AG04450 (cell line): ENCODE data around the gene SLC12A8. TPM values are rescaled to one million over a fixed set of nuclear protein-coding genes. Genes with fewer than 3 reads are reported as not detected.

Experiments
- CTCF ChIA-PET: fragments of 300-600, 350-600 bp; formaldehyde crosslinking; extraction: SDS; loops from one replicate; lab custom pipeline; 2022; ENCODE audit warnings: antibody characterized with exemption, inconsistent platforms; lab: Charles Lee
- POLR2A ChIA-PET: fragments of 350-600 bp; formaldehyde crosslinking; extraction: SDS; loops from one replicate; lab custom pipeline; 2021; ENCODE audit warnings: antibody characterized with exemption, inconsistent platforms; lab: Yijun Ruan, JAX
- DNase-seq: peaks from one replicate; pipeline ENCODE4 v3.0.0-alpha.2; 2011; ENCODE audit warnings: low read depth, low spot score
- H3K27ac ChIP-seq: one replicate; pipeline ENCODE4 v1.5.1; 2012; ENCODE audit warnings: low read depth, low read length, control low read depth
- H3K27me3 ChIP-seq: one replicate; pipeline ENCODE4 v1.6.0; 2012; ENCODE audit warnings: low read length; ENCODE audit not compliant: control insufficient read depth, insufficient read depth
- H3K4me3 ChIP-seq: 2 replicates; pipeline ENCODE4 v1.5.1; 2011; ENCODE audit warnings: mild to moderate bottlenecking, low read depth, low read length, control low read depth
- H3K9me3 ChIP-seq: 2 replicates; pipeline ENCODE4 v1.5.1; 2012; ENCODE audit warnings: low read length; ENCODE audit not compliant: control insufficient read depth, insufficient read depth
- CTCF ChIP-seq: IDR thresholded peaks from 2 replicates; pipeline ENCODE4 v1.5.1; 2011; ENCODE audit warnings: low read depth, low read length, control low read depth, inconsistent platforms
- polyA plus RNA-seq: library from polyadenylated mRNA; depleted of rRNA; stranded (reverse); fragments of >200 nt; gene quantifications from 2 replicates; pipeline ENCODE4 v1.2.3, GENCODE V29; 2011

SLC12A8 gene
- polyA plus RNA-seq, 1 experiment = 15.3 TPM

- DNase-seq = no peak
- ChIA-PET POLR2A (interaction anchor here (0.7 kb wide), 1 partner anchor 183 kb away, joined by 4 read pairs; no protein-coding TSS in a partner anchor), CTCF (no interaction called here)
- H3K9me3 ChIP-seq = no peaks in the 10 kb centered on the region
- TF ChIP-seq CTCF = no peak
- no peak overlapping the region for H3K27ac ChIP-seq
- H3K27me3 ChIP-seq = no peaks in the 10 kb centered on the region
- no peak overlapping the region for H3K4me3 ChIP-seq
Measured at GRCh38 chr3:125080077-125080476, 132.5 kb downstream of the SLC12A8 start.

- no peak for TF ChIP-seq CTCF
- no peak overlapping the region for H3K4me3 ChIP-seq
- ChIA-PET POLR2A (interaction anchor here (0.7 to 1.0 kb wide), 4 partner anchors 17 to 183 kb away, joined by 3 to 4 read pairs (median 4); no protein-coding TSS in a partner anchor), CTCF (no interaction called here)
- no peaks in the 10 kb centered on the region for H3K9me3 ChIP-seq
- no peak overlapping the region for H3K27ac ChIP-seq
- DNase-seq = no peak
- no peaks in the 10 kb centered on the region for H3K27me3 ChIP-seq
Measured at GRCh38 chr3:125079675-125080045, 132.9 kb downstream of the SLC12A8 start.

- ChIA-PET POLR2A (interaction anchor here (0.7 to 1.0 kb wide), 4 partner anchors 16 to 146 kb away, joined by 3 to 4 read pairs (median 3); no protein-coding TSS in a partner anchor), CTCF (no interaction called here)
- no peak for DNase-seq
- Histone ChIP-seq H3K4me3 (no peak overlapping the region), H3K9me3 (no peaks in the 10 kb centered on the region), H3K27ac (no peak overlapping the region), H3K27me3 (no peaks in the 10 kb centered on the region)
- no peak for TF ChIP-seq CTCF
Measured at GRCh38 chr3:125078951-125079674, 133.4 kb downstream of the SLC12A8 start.

- DNase-seq = no peak
- H3K4me3 ChIP-seq = no peak overlapping the region
- no peaks in the 10 kb centered on the region for H3K27me3 ChIP-seq
- TF ChIP-seq CTCF = no peak
- POLR2A ChIA-PET = no interaction called here
- CTCF ChIA-PET = no interaction called here
- H3K9me3 ChIP-seq = no peaks in the 10 kb centered on the region
- no peak overlapping the region for H3K27ac ChIP-seq
Measured at GRCh38 chr3:125077864-125078263, 134.7 kb downstream of the SLC12A8 start.

- CTCF ChIA-PET = no interaction called here
- H3K4me3 ChIP-seq = no peak overlapping the region
- TF ChIP-seq CTCF = no peak
- POLR2A ChIA-PET = interaction anchor here (1.5 kb wide), 1 partner anchor 13 kb away, joined by 7 read pairs; no protein-coding TSS in a partner anchor
- H3K27ac ChIP-seq = no peak overlapping the region
- H3K9me3 ChIP-seq = no peaks in the 10 kb centered on the region
- no peak for DNase-seq
- H3K27me3 ChIP-seq = no peaks in the 10 kb centered on the region
Measured at GRCh38 chr3:125076464-125076863, 136.1 kb downstream of the SLC12A8 start.
